ENCODE data around the gene TGM6.
A peak's percentile ranks its signal among the peaks of the same experiment; 100 is the strongest.
"Not testable (repeated sequence)": the region's sequence is repeated elsewhere in the genome, so short reads cannot be mapped to it uniquely, and the experiment has no call there.

The TGM6 gene

DNA sequence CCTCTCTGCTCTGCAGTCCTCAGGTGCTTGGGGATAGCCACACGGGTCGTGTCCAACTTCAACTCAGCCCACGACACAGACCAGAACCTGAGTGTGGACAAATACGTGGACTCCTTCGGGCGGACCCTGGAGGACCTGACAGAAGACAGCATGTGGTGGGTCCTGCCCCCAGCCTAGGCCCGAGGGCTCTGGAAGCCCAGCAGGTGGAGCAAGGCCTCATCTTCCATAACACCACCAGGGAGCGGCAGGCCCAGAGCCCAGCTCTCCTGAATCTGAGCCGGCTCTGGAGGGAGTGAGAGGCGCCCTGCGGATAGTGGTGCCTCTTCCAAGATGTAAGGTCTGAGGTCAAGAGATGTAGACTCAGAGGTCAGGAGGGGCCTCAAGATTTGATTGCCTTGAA is 19.6 kb downstream of the TGM6 start:
- no peak for DNase-seq

DNA sequence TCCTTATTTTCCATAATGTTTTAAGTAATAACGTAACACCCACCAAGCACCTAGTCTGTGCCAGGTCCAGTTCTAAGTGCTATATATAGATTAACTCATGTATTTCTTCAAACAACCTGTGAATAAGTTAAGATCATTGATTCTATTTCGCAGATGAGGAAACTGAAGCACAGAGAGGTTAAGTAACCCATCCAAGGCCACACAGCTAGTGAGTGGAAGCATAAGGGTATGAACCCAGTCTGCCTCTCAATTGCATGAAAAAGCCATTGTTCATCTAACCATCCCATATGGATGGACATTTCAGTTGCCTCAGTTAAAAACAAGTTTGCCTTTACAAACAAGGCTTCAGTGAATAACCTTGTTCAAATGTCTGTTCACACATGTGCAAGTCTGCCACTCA is 20.8 kb downstream of the TGM6 start:
- DNase-seq = no peak

DNA sequence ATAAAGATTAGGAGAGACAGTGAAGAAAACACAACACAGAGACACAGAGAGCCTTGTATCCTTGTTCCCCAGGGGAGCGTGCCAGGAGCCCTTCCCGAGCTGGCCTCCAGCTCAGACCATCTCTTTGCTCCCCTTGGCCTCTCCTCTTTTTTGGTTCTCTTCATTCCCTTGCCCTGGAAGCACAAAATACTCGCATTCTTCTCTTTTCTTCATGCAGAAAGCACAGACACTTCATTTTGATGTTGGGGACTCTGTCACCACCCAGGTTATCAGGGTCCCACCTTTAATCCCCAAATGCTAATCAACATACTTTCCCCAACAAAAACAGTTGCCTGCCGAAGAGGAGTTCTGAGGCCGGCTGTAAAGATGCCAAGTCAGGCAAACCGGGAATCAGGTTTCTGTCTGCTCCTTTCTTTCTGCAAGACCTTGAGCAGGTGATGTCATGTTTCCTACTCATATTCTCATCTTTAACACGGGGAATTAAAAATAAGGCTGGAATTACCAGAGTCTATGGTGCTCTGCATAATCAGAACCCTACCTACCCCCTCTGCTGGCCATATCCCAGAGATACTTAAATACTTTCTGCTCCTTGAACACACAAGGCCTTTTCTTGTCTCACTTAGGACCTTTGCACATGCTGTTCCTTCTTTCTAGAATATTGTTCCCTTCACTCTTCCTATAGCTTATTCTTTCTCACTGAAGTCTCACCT is 21.7 kb downstream of the TGM6 start:
- no peak for DNase-seq

DNA sequence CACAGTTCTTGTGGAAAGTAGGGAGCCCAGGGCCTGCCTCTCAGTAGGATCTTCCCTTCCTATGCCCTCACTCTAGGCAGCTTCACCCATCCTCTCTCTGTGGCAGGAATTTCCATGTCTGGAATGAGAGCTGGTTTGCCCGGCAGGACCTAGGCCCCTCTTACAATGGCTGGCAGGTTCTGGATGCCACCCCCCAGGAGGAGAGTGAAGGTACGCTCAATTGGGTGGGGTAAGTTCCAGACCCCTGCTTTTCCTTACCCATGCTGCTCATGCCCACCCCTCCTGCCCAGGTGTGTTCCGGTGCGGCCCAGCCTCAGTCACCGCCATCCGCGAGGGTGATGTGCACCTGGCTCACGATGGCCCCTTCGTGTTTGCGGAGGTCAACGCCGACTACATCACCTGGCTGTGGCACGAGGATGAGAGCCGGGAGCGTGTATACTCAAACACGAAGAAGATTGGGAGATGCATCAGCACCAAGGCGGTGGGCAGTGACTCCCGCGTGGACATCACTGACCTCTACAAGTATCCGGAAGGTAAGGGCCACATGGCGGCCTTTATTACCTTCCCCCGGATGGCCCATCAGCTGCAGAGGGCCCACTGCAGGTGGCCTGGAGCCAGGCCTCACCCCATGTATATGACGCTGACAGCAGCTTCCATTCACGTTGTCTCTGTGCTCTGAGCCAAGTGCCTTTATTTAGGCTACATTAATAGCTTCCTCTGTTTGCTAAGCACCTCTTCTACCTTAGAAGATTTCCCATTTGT is 22.8 kb downstream of the TGM6 start:
- DNase-seq = peak; percentile 34

DNA sequence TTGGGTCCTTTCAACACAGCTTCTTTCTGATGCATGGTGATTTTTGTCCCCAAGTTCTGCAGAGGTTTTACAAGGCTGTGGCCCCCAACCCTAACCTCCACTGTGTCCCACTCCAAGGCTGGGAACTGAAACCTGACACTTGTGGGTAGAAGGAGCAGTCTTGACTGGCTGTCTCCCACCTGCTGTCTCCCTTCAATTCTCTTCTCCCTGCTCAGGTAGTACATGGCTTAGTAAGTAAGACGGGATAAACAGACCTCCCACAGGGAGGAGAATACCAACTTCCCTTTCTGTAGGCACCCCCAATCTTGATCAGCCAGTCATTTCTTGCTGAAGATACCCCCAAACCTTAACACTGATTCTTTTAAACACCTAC is 25.0 kb downstream of the TGM6 start:
- DNase-seq = no peak

DNA sequence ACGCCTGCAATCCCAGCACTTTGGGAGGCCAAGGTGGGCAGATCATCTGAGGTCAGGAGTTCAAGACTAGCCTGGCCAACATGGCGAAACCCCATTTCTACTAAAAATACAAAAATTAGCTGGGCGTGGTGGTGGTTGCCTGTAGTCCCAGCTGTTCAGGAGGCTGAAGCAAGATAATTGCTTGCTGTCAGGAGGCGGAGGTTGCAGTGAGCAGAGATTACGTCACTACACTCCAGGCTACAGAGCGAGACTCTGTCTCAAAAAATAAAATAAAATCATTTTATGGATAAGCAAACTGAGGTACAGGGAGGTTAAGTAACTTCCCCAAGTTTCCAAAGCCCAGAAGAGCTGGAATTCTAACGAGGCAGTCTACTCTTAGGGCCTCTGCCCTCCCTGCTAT is 26.7 kb downstream of the TGM6 start:
- not testable (repeated sequence) for DNase-seq

DNA sequence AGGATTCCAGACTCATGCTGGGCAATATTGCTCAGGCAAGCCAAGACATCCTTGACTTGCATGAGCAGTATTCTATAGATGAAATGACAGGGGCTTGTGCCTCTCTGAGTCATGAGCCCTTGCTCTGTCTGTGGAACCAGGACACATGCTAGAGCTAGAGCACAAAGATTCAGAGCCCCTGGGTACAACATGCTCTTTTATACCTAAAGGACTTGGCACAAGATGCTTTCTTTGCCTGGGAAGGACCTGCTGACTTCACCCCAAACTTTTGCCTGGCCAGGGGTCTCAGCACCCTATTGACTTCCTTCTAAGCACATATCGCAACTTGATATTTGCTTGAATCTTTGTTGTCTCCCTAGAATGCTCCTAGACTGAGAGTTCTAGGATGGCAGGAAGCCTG is 27.4 kb downstream of the TGM6 start:
- no peak for DNase-seq

DNA sequence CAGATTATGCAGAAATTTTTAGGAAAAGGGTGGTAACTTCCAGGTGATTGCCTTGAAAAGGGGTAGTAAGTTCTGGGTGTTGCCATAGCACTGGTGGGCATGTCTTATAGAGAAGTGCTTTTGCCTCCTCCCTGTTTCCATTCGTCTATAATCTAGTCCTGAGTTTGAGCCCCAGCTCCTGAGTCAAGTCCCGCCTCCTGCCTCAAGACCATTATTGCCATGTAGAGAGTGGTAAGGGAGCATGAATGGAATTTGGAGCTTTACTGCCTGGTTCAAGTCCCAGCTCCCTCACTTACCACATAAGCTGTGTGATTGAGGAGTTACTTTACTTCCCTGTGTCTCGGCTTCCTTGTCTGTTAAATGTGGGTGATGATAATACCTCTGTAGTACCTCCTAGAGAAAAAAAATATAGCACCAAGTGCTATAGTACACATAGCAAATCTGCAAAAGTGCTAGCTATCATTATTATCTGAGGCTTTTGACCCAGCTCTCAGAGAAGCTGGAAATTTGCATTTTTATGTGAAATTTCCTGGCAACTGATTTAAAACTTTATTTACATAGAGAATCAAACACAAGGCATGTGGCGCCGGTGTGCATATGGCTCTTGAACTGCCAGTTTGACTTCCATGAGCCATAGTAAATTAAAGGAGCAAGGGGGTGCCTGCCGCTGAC is 36.0 kb downstream of the TGM6 start:
- DNase-seq = no peak

DNA sequence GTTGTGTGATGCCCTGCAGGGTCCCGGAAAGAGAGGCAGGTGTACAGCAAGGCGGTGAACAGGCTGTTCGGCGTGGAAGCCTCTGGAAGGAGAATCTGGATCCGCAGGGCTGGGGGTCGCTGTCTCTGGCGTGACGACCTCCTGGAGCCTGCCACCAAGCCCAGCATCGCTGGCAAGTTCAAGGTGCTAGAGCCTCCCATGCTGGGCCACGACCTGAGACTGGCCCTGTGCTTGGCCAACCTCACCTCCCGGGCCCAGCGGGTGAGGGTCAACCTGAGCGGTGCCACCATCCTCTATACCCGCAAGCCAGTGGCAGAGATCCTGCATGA is 36.5 kb downstream of the TGM6 start:
- DNase-seq = no peak

DNA sequence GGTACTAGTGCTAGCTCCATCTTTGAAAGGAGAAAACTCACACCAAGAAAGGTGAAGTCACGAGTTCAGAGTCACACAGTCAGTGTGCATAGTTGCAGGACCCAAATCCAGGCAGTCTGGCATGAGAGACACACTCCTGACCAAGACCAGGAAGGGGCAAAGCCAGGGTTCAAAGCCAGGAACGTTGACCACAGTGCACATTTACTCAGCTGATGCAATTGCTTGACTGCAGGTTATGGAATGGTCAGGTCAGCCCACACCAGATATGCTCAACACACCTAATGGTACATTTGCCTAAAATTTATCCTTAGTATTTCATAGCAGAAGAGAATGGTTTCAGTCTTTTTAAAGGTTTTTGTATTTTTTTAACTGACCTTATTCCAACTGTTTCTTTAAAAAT is 37.7 kb downstream of the TGM6 start:
- no peak for DNase-seq

DNA sequence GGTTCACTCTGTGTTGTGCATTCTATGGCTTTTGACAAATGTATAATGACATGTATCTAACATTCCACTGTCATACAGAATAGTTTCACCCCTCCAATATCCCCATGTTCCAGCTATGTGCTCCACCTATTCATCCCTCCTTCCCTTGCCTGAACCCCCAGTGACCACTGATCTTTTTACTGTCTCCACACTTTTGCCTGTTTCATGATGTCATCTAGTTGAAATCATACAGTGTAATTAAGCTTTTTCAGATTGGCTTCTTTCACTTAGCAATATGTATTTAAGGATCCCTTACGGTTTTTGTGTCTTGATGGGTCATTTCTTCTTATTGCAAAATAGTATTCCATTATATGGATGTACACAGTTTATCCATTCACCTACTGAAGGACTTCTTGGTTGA is 39.8 kb downstream of the TGM6 start:
- DNase-seq = no peak

DNA sequence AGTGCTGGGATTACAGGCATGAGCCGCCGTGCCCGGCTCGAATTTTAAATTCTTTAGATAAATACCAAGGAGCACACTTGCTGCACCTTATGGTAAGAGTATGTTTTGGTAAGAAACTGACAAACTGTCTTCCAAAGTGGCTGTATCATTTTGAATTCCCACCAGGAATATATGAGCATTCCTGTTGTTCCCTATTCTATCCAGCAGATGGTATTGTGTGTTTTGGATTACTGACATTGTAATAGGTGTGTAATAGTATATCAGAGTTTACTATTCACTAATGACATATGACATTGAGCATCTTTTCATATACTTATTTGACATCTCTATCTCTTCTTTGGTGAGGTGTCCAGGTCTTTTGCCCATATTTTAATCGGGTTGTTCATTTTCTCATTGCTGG is 40.5 kb downstream of the TGM6 start:
- no peak for DNase-seq

DNA sequence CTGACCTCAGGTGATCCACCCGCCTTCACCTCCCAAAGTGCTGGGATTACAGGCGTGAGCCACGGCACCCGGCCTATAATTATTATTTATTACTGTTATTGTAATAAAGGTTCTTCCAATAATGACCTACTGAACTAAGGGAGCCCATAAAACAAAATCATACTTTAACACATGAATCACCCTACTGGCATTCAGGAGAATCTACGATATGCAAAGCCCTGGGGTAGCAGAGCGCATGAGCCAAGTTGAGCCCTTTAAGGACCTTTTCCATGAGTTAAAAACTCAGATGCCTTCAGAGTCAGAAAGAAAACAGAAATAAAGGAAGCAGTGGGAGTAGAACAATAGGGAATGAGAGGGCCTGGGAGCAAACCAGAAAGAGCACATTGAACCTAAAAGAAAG is 48.4 kb downstream of the TGM6 start:
- no peak for DNase-seq

DNA sequence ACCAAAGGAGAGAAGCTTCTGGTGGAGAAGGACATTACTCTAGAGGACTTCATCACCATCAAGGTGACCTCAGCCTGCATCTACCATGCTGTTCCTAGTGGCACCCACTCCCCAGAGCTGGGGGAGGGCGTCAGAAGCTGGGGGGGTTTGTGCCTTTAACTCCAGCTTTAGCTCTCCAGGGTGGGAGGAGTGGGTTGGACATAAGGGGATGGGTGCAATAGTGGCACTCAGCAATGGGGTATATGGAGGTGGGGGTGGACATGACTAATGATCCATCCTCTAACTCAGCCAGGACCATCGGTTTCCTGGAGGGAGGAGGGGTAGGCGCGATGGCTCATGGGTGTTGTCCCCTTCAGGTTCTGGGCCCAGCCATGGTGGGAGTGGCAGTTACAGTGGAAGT is 49.8 kb downstream of the TGM6 start:
- no peak for DNase-seq

DNA sequence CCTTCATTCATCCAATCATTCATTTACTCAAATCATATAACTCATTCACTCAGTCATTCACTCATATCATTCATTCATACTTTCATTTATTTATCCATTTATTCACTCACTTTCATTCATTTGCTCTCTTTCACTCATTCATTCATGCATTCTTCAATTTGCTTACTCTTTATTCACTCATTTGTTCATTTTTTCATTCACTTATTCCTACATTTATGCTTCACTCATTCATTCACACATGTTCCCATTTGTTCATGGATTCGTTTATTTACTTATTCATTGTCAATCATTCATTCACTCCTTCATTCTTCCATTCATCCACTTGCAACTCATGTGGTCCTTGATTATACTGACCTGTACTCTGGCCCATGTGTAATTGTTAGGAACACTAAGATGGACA is 50.5 kb downstream of the TGM6 start:
- no peak for DNase-seq

DNA sequence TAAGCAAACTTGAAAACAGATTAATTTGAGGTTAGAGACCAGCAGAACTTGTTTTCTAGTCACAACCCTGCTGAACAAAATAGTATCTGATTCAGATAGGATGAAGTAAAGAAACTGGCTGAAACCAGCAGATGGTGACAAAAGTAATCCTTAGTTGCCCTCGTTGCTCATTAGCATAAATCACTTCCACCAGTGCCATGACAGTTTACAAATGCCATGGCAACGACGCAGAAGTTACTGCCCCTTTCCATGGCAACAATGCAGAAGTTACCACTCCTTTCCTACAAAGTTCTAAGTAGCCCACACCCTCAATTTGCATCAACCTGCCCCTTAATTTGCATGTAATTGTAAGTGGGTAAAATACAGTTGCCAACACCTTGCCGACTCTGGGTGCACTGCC is 66.1 kb downstream of the TGM6 start:
- DNase-seq = no peak

DNA sequence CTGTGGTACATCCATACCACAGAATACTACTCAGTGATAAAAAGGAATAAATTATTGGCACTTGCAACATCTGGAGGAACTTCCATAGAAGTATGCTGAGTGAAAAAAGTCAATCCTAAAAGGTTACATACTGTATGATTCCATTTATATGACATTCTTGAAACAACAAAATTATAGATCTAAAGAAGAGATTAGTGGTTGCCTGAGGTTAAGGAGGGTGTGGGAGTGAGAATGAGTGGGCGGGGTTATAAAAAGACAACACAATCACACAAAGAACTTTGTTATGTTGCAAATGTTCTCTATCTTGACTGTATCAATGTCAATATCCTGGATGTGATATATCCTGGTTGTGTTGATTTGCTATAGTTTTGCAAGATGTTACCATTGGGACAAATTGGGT is 68.7 kb downstream of the TGM6 start:
- no peak for DNase-seq

DNA sequence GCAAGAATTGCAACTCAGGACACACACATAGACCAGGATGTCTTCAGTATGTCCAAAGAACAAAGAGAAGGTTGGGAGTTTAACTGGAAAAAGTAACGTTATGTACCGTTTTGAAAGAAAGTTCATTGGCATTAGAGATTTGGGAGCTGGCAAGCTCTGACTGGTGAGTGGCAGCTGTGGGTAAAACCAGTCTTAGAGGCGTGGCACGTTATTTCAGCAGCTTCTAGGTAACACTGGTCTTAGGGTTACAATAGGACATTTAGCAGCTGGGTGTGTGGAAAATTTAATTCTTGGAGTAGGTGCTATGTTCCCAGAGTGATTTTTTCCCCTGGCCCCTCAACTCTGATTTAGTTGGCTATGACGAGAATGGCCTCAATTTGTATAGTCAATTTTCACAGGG is 70.7 kb downstream of the TGM6 start:
- DNase-seq = no peak

DNA sequence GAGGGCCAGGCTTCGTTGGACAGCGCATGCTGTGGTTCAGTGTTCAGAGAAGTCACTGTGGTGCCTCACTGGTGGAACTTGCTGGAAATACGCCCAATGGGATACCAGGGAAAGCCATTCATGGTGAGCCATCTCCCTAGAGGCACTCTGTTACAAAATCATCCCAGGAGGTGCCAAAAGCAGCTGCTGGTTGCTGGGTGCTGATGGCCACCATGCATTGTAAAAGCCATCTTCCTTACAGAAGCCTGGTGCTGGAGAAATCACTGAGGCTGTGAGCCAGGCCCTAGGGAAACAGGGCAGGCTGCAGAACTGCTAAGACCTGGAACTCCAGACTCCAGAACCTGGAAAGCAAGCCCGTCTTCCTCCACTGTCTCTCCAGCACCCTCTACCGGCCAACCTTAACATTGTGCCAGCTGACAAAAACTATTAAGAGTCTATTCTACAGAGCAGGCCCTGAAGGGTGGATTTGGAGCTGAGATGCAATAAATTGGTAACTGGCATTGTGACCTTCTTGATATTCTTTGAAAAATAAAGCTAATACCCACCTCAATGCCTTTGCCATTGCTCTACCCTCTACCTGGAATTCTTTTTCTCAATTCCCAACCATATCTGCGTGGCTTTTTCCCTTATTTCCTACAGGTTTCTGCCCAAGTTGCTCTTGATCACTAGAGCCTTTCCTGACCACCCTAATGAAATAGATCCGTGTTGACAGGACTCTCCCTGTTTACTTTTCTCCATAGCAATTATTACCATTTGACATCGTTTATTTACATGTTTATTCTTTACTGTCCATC is 71.4 kb downstream of the TGM6 start:
- DNase-seq = peak; percentile 84

DNA sequence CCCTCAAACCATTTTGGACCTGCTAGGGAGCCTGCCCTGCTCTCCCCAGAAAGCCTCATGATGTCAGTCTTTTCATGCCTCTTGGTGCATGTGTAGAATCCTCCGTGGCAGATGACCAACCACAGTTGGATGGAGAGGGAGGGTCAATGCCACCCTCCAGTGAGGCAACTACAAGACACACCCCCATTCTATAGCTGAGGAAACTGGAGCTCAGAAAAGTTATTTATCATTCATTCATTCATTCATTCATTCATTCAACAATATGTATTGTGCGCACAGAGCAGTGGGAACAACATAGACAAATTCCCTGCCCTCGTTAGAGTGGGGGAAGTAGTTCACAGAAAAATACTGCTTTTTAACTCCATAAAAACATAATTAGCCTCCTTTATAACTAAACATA is 73.1 kb downstream of the TGM6 start:
- no peak for DNase-seq

DNA sequence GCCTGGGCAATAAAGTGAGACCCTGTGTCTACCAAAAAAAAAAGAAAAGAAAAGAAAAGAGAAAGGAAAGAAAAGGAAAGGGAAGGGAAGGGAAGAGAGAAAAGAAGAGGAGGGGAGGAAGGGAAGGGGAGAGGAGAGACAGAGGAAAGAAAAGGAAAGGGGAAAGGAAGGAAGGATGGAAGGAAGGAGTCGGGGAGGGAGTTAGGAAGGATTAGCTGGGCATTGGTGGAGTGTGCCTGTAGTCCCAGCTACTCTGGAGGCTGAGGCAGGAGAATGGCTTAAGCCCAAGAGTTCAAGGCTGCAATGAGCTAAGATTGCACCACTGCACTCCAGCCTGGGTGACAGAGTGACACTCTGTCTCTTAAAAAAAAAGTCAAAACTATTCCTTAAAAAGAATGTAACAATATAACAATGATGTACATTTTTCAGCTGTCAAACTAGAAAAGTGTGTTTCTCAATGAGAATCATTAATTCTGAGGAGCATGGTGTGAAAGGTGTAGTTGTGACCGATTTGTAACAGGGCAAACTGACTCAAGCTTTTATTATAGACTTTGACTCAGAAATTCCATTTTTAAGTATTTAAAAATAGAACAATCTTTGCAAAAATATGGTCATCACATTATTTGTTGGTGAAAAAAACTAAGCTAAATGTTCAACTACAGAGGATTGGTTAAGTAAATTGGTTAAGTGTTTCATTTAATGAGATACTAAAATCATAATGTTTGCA is 75.2 kb downstream of the TGM6 start:
- no peak for DNase-seq

DNA sequence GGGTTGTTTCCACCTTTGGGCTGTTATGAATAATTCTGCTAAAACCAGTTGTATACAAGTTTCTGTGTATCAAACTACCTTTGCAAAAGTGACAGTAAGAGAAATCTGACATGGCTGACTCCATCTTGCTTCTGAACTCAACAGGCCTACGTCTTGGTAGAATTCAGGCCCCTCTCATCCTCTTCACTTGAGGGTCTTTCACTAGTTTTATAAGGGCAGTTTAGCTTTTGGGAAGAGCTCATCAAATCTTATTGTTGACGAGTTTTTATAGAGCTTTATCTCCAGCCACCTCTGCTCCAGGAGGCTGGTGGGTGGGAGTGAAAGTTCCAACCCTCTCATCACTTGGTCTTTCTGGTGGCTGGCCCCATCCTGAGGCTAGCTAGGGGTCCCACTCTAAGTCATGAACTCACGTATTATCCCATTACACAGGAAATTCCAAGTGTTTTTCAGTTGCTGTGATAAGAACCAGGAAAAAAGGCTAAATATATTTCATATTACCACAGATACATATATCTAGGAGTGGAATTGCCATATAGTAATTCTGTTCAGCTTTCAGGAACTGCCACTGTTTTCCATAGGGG is 78.3 kb downstream of the TGM6 start:
- DNase-seq = no peak
